HUES6 (cell line): ENCODE measurements around the gene ZNF658.
A peak's percentile ranks its signal among the peaks of the same experiment; 100 is the strongest.
"Not testable (repeated sequence)": the region's sequence is repeated elsewhere in the genome, so short reads cannot be mapped to it uniquely, and the experiment has no call there.

Experiments used
- H3K27ac ChIP-seq: 2 replicates; pipeline ENCODE4 v1.7.0; 2013; ENCODE audit warnings: low read depth, mild to moderate bottlenecking, low read length, inconsistent platforms
- H3K27me3 ChIP-seq: 2 replicates; pipeline ENCODE4 v1.6.1; 2013; ENCODE audit warnings: low read length; ENCODE audit not compliant: control insufficient read depth, insufficient read depth
- H3K36me3 ChIP-seq: 2 replicates; pipeline ENCODE4 v1.6.1; 2013; ENCODE audit warnings: low read length; ENCODE audit not compliant: control insufficient read depth, insufficient read depth
- H3K4me1 ChIP-seq: 2 replicates; pipeline ENCODE4 v1.6.1; 2013; ENCODE audit warnings: low read length; ENCODE audit not compliant: control insufficient read depth, insufficient read depth
- H3K4me3 ChIP-seq: 2 replicates; pipeline ENCODE4 v1.5.1; 2013; ENCODE audit warnings: low read depth, low read length
- H3K9ac ChIP-seq: one replicate; pipeline ENCODE4 v1.6.1; 2013; ENCODE audit warnings: mild to moderate bottlenecking, low read length
- H3K9me3 ChIP-seq: 2 replicates; pipeline ENCODE4 v1.6.1; 2013; ENCODE audit warnings: low read depth, low read length; ENCODE audit not compliant: control insufficient read depth, insufficient read depth

ZNF658 gene

GRCh38 chr9:66900490-66901131 is at the start of gene ZNF658:
Gene ZNF658 (plus strand): TSS chr9:66900725. CDS start chr9:66903562, 2,837 bp downstream.
- H3K27me3 ChIP-seq, H3K9ac ChIP-seq, H3K27ac ChIP-seq, H3K36me3 ChIP-seq, H3K4me1 ChIP-seq, H3K9me3 ChIP-seq: not testable (repeated sequence)
- peak within 1 kb of the TSS; percentile 53 for H3K4me3 ChIP-seq

GRCh38 chr9:66861732-66862131 is 38.8 kb upstream of the ZNF658 start:
- H3K9me3 ChIP-seq, H3K27ac ChIP-seq: not testable (repeated sequence)

GRCh38 chr9:66868660-66869059 is 31.9 kb upstream of the ZNF658 start:
- not testable (repeated sequence) for H3K4me1 ChIP-seq, H3K4me3 ChIP-seq, H3K27ac ChIP-seq, H3K9me3 ChIP-seq, H3K36me3 ChIP-seq, H3K9ac ChIP-seq, H3K27me3 ChIP-seq

More at GRCh38 chr9:66861732-66862131, 38.8 kb upstream of the ZNF658 start:
- not testable (repeated sequence) for H3K27me3 ChIP-seq, H3K9ac ChIP-seq, H3K4me3 ChIP-seq, H3K4me1 ChIP-seq, H3K36me3 ChIP-seq

GRCh38 chr9:66880605-66881004 is 19.9 kb upstream of the ZNF658 start:
- not testable (repeated sequence) for H3K36me3 ChIP-seq, H3K9ac ChIP-seq, H3K4me3 ChIP-seq, H3K4me1 ChIP-seq, H3K27me3 ChIP-seq, H3K9me3 ChIP-seq, H3K27ac ChIP-seq

- not testable (repeated sequence) for H3K4me3 ChIP-seq, H3K4me1 ChIP-seq, H3K9ac ChIP-seq, H3K9me3 ChIP-seq, H3K36me3 ChIP-seq, H3K27ac ChIP-seq, H3K27me3 ChIP-seq
These were observed 18.7 kb upstream of the ZNF658 start for GRCh38 chr9:66881847-66882246.

- not testable (repeated sequence) for H3K9me3 ChIP-seq, H3K4me3 ChIP-seq, H3K27ac ChIP-seq, H3K27me3 ChIP-seq, H3K36me3 ChIP-seq, H3K9ac ChIP-seq, H3K4me1 ChIP-seq
These were observed 10.2 kb upstream of the ZNF658 start for GRCh38 chr9:66890334-66890733.

GRCh38 chr9:66901141-66901540 is 616 bp downstream of the ZNF658 start:
- not testable (repeated sequence) for H3K9me3 ChIP-seq, H3K4me1 ChIP-seq, H3K27me3 ChIP-seq, H3K36me3 ChIP-seq, H3K27ac ChIP-seq, H3K9ac ChIP-seq
- H3K4me3 ChIP-seq = peak overlapping the region; percentile 53

GRCh38 chr9:66909560-66909959 is 9.0 kb downstream of the ZNF658 start:
- not testable (repeated sequence) for H3K4me3 ChIP-seq, H3K9me3 ChIP-seq, H3K4me1 ChIP-seq, H3K36me3 ChIP-seq, H3K27ac ChIP-seq, H3K27me3 ChIP-seq, H3K9ac ChIP-seq

- H3K27ac ChIP-seq, H3K27me3 ChIP-seq, H3K9me3 ChIP-seq, H3K9ac ChIP-seq, H3K4me3 ChIP-seq, H3K4me1 ChIP-seq, H3K36me3 ChIP-seq: not testable (repeated sequence)
These were observed 19.5 kb downstream of the ZNF658 start for GRCh38 chr9:66920072-66920471.

GRCh38 chr9:66936194-66936870 is 35.8 kb downstream of the ZNF658 start:
- H3K36me3 ChIP-seq, H3K27me3 ChIP-seq, H3K4me1 ChIP-seq, H3K4me3 ChIP-seq, H3K9me3 ChIP-seq, H3K9ac ChIP-seq, H3K27ac ChIP-seq: not testable (repeated sequence)

- not testable (repeated sequence) for H3K9me3 ChIP-seq, H3K9ac ChIP-seq, H3K4me1 ChIP-seq, H3K36me3 ChIP-seq, H3K27me3 ChIP-seq, H3K27ac ChIP-seq, H3K4me3 ChIP-seq
These were observed 37.1 kb downstream of the ZNF658 start for GRCh38 chr9:66937662-66938061.
